ENCODE data around the gene NCOA7.

DNA sequence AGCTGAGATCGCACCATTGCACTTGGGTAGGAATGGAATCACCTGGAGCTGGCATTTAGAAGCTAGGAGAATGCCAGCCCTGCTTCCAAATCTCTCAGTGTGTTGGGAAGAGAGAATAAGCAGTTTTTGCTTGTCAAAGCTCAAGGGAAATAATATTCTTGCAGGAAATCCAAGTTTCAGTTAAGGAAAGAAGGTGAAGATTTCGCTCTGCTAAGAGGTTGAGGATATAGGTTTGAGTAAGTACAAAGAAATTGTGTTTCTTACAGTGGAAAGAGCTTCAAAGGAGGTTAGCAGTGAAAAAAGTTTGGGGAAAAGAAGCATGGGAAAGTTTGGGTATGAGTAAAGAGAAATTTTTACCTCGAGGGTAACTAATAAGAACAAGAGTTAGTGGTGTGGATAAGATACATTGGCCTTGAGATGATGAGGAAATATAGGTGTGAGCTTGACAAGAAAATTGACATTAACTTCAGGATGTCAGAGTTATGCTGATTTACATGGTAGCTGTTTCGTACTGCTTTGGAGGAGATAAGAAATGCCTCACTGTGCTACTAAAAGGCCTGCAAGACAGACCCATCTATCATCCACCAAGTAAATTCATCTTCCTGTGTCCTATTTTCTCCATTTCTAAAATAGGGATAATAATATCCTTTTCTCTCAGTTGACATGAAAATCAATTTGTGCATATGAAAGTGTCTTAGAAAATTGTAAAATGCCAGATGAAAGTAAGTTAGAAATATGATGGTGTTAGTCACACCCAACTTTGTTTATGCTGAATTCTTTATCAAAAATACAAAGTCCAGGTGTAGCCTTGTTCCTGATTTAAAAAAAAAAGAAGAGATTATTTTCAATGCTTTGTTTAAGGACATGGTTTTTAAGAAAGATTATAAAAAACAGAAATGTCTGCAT lies 153.0 kb downstream of the NCOA7 start:
- TF ChIP-seq, protein P1, sequence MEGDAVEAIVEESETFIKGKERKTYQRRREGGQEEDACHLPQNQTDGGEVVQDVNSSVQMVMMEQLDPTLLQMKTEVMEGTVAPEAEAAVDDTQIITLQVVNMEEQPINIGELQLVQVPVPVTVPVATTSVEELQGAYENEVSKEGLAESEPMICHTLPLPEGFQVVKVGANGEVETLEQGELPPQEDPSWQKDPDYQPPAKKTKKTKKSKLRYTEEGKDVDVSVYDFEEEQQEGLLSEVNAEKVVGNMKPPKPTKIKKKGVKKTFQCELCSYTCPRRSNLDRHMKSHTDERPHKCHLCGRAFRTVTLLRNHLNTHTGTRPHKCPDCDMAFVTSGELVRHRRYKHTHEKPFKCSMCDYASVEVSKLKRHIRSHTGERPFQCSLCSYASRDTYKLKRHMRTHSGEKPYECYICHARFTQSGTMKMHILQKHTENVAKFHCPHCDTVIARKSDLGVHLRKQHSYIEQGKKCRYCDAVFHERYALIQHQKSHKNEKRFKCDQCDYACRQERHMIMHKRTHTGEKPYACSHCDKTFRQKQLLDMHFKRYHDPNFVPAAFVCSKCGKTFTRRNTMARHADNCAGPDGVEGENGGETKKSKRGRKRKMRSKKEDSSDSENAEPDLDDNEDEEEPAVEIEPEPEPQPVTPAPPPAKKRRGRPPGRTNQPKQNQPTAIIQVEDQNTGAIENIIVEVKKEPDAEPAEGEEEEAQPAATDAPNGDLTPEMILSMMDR (IDR thresholded peaks at IDR 0.05), result no peak
- no peak for TF ChIP-seq POLR2A (IDR thresholded peaks at IDR 0.05)
